Measurements from ENCODE around the gene NHERF1. TPM values are rescaled to one million over a fixed set of nuclear protein-coding genes. Genes with fewer than 3 reads are reported as not detected.

The NHERF1 gene
- total RNA-seq (100 to 1,000 TPM; 158 to 164 TPM), polyA plus RNA-seq (100 to 1,000 TPM; 277 to 351 (median 324) TPM), total RNA-seq (45.3 to 93.1 (median 58.3) reads per million in 6 experiments)

DNA sequence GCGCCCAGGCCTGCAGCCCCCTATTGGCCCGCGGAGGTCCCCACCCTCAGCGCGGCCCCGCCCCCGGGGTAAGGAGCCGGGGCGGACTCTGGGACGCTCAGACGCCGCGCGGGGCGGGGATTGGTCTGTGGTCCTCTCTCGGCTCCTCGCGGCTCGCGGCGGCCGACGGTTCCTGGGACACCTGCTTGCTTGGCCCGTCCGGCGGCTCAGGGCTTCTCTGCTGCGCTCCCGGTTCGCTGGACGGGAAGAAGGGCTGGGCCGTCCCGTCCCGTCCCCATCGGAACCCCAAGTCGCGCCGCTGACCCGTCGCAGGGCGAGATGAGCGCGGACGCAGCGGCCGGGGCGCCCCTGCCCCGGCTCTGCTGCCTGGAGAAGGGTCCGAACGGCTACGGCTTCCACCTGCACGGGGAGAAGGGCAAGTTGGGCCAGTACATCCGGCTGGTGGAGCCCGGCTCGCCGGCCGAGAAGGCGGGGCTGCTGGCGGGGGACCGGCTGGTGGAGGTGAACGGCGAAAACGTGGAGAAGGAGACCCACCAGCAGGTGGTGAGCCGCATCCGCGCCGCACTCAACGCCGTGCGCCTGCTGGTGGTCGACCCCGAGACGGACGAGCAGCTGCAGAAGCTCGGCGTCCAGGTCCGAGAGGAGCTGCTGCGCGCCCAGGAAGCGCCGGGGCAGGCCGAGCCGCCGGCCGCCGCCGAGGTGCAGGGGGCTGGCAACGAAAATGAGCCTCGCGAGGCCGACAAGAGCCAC is at the start of gene NHERF1:
TSS of gene NHERF1 (plus strand) at position 100 of the 750 bp plus-strand sequence. CDS start at position 319, 219 bp downstream.
- Mint-ChIP-seq H3K27me3 (no peaks in the 10 kb centered on the region), H3K9me3 (no peaks in the 10 kb centered on the region), H3K27ac (peak within 1 kb of the TSS; percentile 87 to 97 (median 94)), H3K4me1 (peaks cover 42 to 78% (median 71%) of the 10 kb centered on the region in 4 donors), H3K36me3 (peaks cover 4 to 20% (median 8%) of the 10 kb centered on the region in 3 donors), H3K4me3 (peak within 1 kb of the TSS; percentile 92 to 100 (median 98))
- DNase-seq (peak; percentile 87 to 94 (median 92)), ATAC-seq (peak; percentile 82 to 84)
- POLR2A ChIA-PET = interaction anchor here (0.8 to 13.2 kb wide), 11 partner anchors 7 to 124 kb away, joined by 3 to 231 read pairs (median 14); partner anchors contain the start of genes FDXR, NAT9 and RAB37

DNA sequence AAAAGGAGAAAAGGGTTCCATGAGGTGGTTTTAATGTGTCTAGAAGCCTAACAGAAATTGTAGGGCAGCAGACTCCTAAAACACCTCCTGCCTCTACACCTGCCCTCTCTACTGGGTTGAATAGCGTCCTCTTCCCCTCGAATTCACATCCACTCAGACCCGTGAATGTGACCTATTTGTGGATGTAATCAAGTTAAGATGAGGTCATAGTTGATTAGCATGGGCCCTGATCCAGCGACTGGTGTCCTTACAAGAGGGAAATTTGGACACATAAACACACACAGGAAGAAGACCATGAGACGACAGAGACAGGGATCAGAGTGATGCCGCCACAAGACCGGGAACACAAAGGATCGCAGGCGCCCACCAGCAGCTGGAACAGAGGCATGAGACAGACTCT is 49.2 kb upstream of the NHERF1 start:
- Mint-ChIP-seq H3K27ac (no peak overlapping the region), H3K4me1 (peaks cover 0 to 8% (median 0%) of the 10 kb centered on the region in 4 donors), H3K9me3 (no peaks in the 10 kb centered on the region), H3K4me3 (no peak overlapping the region), H3K27me3 (peaks cover 0 to 3% (median 2%) of the 10 kb centered on the region in 5 donors), H3K36me3 (no peaks in the 10 kb centered on the region)
- DNase-seq (no peak), ATAC-seq (no peak)
- POLR2A ChIA-PET = no interaction called here

DNA sequence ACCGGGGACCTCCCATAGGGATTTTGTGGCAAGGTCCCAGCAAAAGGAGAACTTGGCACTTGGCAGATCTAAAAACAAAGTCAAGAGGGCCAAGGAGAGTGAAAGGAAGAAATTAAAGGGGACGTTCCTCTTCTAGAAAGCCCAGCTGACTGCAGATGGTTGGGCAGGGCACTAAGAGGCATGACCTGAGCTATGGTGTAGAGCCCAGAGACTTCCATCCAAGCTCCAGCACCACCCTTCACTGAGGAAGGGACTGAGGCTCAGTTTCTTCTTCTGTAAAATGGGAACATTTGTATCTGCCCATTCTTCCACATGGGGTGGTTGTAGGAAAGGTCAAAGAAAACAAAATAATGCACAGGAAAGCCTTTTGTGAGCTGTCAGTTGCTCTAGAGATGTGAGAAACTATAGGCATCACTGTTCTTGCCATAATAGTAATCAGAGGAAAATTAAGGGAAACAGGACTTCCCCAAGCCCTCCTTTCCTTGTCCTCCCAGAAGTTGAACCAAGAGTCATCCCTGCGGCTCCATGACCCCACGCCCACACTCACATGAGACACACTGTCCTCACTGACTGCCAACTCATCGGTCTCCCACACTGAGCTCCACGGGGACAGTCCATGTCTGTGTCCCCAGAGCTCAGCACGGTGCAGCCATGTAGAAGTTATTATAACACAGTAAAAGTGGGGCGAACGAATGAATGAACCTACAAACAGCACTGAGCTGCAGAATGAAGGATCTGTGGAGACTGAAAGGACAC is 46.1 kb upstream of the NHERF1 start:
- POLR2A ChIA-PET = no interaction called here

DNA sequence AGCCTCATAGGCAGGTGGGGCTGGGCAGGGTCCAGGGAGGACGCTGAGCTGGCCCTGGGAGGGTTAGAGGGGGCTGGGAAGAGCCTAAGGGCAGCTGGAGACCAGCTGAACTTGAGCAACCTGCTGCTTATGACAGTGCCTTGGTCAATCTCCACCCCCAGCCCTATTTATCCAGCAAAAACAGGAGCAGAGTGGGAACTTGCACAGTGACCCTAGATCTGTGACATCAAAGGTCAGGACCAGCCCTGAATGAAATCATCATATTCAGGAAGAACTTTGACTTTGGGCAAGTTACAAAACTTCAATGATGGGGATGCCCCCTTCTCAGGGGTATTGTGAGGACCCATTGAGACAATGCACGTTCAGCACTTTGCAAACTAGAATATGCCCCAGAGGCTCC is 45.1 kb upstream of the NHERF1 start:
- Mint-ChIP-seq H3K4me3 (no peak overlapping the region), H3K36me3 (no peaks in the 10 kb centered on the region), H3K4me1 (peaks cover 0 to 1% (median 0%) of the 10 kb centered on the region in 4 donors), H3K27me3 (peaks cover 0 to 3% (median 0%) of the 10 kb centered on the region in 5 donors), H3K9me3 (no peaks in the 10 kb centered on the region), H3K27ac (no peak overlapping the region)
- DNase-seq (no peak), ATAC-seq (no peak)
- POLR2A ChIA-PET = interaction anchor here (0.5 kb wide), 1 partner anchor 9 kb away, joined by 3 read pairs; no protein-coding TSS in a partner anchor

More for the DNA sequence above, 46.1 kb upstream of the NHERF1 start:
- Mint-ChIP-seq H3K27ac (peak overlapping the region in 1 of 10 donors; percentile 19), H3K4me3 (no peak overlapping the region), H3K27me3 (peaks cover 0 to 3% (median 2%) of the 10 kb centered on the region in 5 donors), H3K4me1 (peaks cover 0 to 7% (median 0%) of the 10 kb centered on the region in 4 donors), H3K9me3 (no peaks in the 10 kb centered on the region), H3K36me3 (no peaks in the 10 kb centered on the region)
- no peak for ATAC-seq
- DNase-seq = no peak

DNA sequence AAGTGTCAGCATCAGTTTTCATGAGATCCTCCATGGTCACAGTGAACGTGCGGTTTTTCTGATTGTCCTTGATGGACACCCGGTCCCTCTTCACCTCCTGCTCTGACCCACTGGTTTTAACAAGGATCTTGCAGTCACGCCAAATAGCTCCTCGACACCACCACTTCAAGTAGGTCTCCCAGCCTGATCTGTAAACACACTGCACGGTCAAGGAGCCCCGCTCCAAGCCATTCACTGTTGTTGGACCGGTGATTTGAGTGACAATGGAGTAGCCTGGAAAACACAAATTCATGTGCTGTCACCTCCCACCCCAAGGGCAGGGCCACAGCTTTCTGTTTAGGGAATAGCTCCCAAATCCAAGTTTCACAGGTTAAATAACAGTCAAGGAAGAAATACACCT is 43.9 kb upstream of the NHERF1 start:
- Mint-ChIP-seq H3K27me3 (peaks cover 0 to 3% (median 0%) of the 10 kb centered on the region in 5 donors), H3K4me3 (no peak overlapping the region), H3K36me3 (no peaks in the 10 kb centered on the region), H3K27ac (no peak overlapping the region), H3K4me1 (peaks cover 0 to 1% (median 0%) of the 10 kb centered on the region in 4 donors), H3K9me3 (no peaks in the 10 kb centered on the region)
- POLR2A ChIA-PET = interaction anchor here (0.5 kb wide), 1 partner anchor 70 kb away, joined by 3 read pairs; no protein-coding TSS in a partner anchor
- no peak for ATAC-seq
- DNase-seq = no peak

DNA sequence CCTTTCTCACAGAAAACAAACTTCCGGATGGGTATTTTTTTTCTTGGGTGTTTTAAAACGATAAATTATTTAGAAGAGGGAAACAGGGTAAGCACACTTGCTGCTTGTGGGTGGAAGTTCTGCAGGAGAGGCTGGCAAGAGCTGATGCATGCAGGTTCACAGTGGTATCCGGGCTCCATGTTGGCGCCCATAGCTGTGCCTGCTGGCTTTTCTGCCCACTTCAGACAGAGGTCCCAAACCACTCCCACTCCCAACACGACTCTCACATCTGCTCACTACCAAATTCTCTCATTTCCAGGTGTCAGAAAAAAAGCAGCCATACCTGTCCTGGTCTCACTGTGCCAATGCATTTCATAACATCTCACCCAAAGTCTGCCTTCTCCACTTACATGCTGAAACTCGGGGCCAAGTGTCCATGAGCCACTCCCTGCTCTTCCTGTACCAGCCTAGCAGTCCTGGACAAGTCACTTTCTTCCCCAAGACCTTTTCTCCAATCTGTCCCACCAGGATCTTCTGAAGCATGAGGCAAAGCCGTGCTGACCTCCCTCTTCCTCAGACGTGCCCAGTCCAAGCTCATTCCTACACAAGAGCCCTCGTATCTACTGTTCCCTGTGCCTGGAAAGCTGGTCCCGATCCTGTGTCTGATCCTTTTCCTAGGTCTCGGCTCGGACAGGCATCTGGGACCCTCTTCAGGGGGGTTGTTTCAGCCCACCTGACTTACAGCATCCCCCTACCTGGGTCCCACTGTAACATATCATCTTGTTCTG is 37.2 kb upstream of the NHERF1 start:
- Mint-ChIP-seq H3K9me3 (no peaks in the 10 kb centered on the region), H3K27ac (peak overlapping the region in 4 of 10 donors; percentile 14 to 78 (median 34)), H3K4me3 (peak overlapping the region in 1 of 10 donors; percentile 72), H3K4me1 (peaks cover 4 to 35% (median 8%) of the 10 kb centered on the region in 4 donors), H3K27me3 (peaks cover 2 to 19% (median 5%) of the 10 kb centered on the region in 5 donors), H3K36me3 (no peaks in the 10 kb centered on the region)
- ATAC-seq (no peak), DNase-seq (no peak)
- POLR2A ChIA-PET = interaction anchor here (0.7 to 0.9 kb wide), 3 partner anchors 25 to 117 kb away, joined by 3 to 4 read pairs (median 3); no protein-coding TSS in a partner anchor

DNA sequence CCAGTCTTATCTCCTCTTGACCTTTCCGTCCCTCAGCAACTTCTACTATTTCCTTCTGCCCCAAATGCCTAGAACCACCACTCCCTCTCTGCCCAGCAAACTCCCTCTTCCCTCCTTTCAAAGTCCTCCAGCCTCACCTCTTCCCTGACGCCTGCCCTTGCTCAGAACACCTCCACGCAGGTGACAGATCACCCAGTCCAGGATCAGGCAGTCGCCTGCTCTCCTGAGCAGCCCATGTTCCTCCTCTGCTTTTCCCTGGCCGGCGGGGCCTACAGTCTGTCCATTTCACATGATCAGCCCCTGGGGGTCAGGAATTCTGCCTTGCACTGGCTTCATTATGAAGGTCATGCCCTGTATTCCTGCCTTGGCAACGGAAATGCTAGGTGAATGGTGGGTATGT is 36.1 kb upstream of the NHERF1 start:
- no peaks in the 10 kb centered on the region for H3K36me3 Mint-ChIP-seq
- H3K27me3 Mint-ChIP-seq = peaks cover 2 to 19% (median 5%) of the 10 kb centered on the region in 5 donors
- peak overlapping the region in 1 of 10 donors; percentile 81 for H3K4me3 Mint-ChIP-seq
- DNase-seq (no peak), ATAC-seq (no peak)
- peak overlapping the region in 3 of 10 donors; percentile 1 to 81 (median 3) for H3K27ac Mint-ChIP-seq
- no peaks in the 10 kb centered on the region for H3K9me3 Mint-ChIP-seq
- H3K4me1 Mint-ChIP-seq = peaks cover 4 to 35% (median 8%) of the 10 kb centered on the region in 4 donors
- POLR2A ChIA-PET = interaction anchor here (0.7 to 0.9 kb wide), 3 partner anchors 9 to 30 kb away, joined by 3 to 4 read pairs (median 3); no protein-coding TSS in a partner anchor

DNA sequence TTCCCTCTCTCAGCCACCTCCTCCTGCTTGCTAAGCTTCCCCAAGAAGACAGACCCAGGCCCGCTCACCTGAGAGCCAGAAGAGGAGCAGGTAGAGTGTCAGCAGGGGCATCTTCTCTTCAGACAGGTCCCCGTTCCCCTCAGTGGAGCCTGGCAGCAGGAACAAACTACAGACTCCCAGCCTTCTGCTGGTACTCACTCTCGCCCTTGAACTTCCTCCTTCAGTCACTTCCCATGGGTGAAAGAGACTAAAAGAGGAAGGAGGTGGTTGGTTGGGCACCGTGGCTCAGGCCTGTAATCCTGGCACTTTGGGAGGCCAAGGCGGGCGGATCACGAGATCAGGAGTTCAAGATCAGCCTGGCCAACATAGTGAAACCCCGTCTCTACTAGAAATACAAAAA is 35.7 kb upstream of the NHERF1 start, which contains the start of gene CD300LF:
TSS of gene CD300LF (minus strand) at position 168 of the 400 bp plus-strand sequence. CDS start at position 111, 57 bp downstream.
- POLR2A ChIA-PET = interaction anchor here (0.7 kb wide), 1 partner anchor 30 kb away, joined by 4 read pairs; no protein-coding TSS in a partner anchor
- DNase-seq = no peak
- H3K4me1 Mint-ChIP-seq = peaks cover 4 to 35% (median 8%) of the 10 kb centered on the region in 4 donors
- ATAC-seq = no peak
- peak within 1 kb of the TSS in 3 of 10 donors; percentile 1 to 81 (median 67) for H3K27ac Mint-ChIP-seq
- no peaks in the 10 kb centered on the region for H3K36me3 Mint-ChIP-seq
- H3K27me3 Mint-ChIP-seq = peaks cover 2 to 19% (median 5%) of the 10 kb centered on the region in 5 donors
- no peaks in the 10 kb centered on the region for H3K9me3 Mint-ChIP-seq
- H3K4me3 Mint-ChIP-seq = peak within 1 kb of the TSS in 2 of 10 donors; percentile 26 to 81

DNA sequence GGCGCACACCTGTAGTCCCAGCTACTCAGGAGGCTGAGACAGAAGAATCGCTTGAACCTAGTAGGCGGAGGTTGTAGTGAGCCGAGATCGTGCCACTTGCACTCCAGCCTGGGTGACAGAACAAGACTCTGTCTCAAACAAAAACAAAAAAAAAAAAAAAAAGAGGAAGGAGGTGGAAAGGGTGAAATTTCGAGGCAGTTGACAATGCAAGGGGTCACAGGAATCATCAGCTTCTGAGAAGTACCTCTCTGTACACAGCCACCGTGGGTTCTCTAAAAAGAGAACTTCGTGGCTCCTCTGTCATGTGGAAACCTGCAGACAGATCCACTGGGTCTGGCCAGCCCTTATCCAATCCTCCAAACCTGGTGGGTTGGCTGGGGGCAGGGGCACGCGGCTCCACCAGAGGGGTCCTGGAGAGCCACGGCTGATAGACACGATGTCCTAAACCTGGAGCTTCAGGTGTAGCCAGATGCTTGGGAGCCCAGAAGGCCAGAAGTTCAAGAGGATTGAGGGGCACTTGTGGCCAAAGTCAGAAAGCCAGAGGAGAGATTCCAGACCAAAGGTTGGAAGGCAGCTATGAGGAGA is 35.2 kb upstream of the NHERF1 start:
- POLR2A ChIA-PET = interaction anchor here (0.7 to 1.8 kb wide), 2 partner anchors 23 to 29 kb away, joined by 4 to 6 read pairs; partner anchors contain the start of gene RAB37
- Mint-ChIP-seq H3K27ac (peak overlapping the region in 1 of 10 donors; percentile 67), H3K4me3 (peak overlapping the region in 1 of 10 donors; percentile 81), H3K36me3 (no peaks in the 10 kb centered on the region), H3K27me3 (peaks cover 2 to 19% (median 5%) of the 10 kb centered on the region in 5 donors), H3K9me3 (no peaks in the 10 kb centered on the region), H3K4me1 (peaks cover 4 to 35% (median 8%) of the 10 kb centered on the region in 4 donors)
- DNase-seq = no peak
- no peak for ATAC-seq

DNA sequence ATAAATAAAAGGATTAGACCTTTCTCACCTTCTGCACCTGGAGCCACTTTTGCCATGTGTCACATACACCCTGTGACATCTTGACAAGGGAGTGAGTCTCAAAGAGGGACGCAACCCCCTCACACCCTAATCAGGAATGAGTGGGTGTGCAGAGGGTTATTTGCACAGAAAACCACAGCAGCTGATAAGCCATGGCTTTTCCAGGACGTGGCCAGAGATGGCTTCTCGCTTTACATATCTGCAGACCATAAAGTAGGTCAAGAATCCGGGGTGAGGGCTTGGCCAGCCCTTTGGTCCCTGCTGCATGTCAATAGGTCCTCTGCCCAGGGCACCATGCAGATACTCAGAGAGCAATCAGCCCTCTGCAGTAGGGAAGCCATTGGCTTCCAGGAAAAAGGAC is 33.3 kb upstream of the NHERF1 start:
- Mint-ChIP-seq H3K4me3 (no peak overlapping the region), H3K27ac (peak overlapping the region in 1 of 10 donors; percentile 3), H3K36me3 (no peaks in the 10 kb centered on the region), H3K27me3 (peaks cover 2 to 19% (median 5%) of the 10 kb centered on the region in 5 donors), H3K4me1 (peaks cover 4 to 35% (median 8%) of the 10 kb centered on the region in 4 donors), H3K9me3 (no peaks in the 10 kb centered on the region)
- no peak for DNase-seq
- POLR2A ChIA-PET = no interaction called here
- ATAC-seq = no peak

DNA sequence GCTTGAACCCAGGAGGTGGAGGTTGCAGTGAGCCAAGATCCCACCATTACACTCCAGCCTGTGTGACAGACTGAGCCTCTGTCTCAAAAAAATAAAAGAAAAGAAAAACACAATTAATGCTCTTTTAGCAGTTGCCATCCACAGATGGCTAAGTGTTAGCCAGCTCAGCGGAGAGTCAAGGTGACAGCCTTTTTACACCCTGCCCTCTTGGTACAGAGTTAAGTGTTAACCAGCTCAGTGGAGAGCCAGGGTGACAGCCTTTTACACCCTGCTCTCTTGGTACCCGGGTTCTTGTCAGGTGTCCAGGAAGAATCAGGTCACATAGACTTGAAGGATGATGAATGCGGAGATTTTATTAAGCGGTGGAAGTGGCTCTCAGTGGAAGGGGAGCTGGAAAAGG is 27.9 kb upstream of the NHERF1 start:
- no peaks in the 10 kb centered on the region for H3K9me3 Mint-ChIP-seq
- H3K4me3 Mint-ChIP-seq = no peak overlapping the region
- POLR2A ChIA-PET = interaction anchor here (1.0 kb wide), 1 partner anchor 21 kb away, joined by 3 read pairs; no protein-coding TSS in a partner anchor
- no peak overlapping the region for H3K27ac Mint-ChIP-seq
- H3K27me3 Mint-ChIP-seq = peaks cover 0 to 2% (median 0%) of the 10 kb centered on the region in 5 donors
- H3K4me1 Mint-ChIP-seq = peaks cover 0 to 8% (median 0%) of the 10 kb centered on the region in 4 donors
- H3K36me3 Mint-ChIP-seq = no peaks in the 10 kb centered on the region
- ATAC-seq (no peak), DNase-seq (no peak)
